ENCODE data around the gene KIF3B. TPM values are rescaled to one million over a fixed set of nuclear protein-coding genes. Genes with fewer than 3 reads are reported as not detected.
"Not testable (repeated sequence)": the region's sequence is repeated elsewhere in the genome, so short reads cannot be mapped to it uniquely, and the experiment has no call there.

The KIF3B gene
- total RNA-seq, 1 donor from 2014 or later: 15.1 TPM

DNA sequence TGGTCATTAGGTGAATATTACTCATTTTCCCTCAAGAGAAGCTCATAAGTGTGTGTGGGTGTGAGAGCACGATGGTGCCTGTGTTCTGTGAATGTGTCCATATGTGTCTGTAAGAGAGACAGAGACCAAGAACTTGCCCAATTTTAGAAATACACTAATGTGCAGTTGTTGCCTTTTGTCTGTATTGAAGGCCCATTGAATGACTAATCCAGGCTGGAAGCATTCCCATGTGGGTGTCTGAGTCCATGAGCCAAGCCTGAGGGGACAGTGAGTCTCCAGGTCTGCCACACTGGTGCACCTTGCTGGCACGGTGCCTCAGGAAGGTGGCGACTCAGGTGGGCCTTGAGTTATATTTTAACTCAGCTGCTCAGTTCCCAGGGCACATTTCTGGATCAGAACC lies 55.2 kb downstream of the KIF3B start:
- DNase-seq: no peak

DNA sequence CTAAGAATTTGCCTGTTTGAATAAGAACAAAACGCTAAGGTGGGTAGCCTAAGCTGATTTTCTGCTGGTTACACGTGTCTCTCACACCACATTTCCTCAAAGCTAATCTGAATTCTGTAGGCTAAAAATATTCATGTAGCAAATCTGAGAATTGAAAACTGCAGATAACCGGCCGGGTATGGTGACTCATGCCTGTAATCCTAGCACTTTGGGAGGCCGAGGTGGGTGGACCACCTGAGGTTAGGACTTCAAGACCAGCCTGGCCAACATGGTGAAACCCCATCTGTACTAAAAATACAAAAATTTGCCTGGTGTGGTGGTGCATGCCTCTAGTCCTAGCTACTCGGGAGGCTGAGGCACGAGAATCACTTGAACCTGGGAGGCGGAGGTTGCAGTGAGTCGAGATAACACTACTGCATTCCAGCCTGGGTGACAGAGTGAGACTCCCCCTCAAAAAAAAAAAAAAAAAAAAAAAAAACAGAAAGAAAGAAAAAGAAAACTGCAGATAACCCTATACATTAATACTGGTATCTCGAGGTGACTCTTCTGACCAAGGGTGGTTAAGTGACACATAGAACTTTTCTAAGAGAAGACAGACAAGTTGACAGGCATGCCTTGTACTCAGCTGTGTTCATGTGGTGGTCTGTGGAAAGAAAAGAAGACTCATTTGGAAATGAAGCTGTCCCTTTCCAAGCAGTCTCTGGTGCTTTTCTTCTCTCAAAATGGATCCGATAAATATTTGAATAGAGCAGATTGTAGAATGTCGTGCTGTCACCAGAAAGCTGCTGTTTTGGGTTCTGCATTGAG lies 55.9 kb downstream of the KIF3B start:
- no peak for DNase-seq

DNA sequence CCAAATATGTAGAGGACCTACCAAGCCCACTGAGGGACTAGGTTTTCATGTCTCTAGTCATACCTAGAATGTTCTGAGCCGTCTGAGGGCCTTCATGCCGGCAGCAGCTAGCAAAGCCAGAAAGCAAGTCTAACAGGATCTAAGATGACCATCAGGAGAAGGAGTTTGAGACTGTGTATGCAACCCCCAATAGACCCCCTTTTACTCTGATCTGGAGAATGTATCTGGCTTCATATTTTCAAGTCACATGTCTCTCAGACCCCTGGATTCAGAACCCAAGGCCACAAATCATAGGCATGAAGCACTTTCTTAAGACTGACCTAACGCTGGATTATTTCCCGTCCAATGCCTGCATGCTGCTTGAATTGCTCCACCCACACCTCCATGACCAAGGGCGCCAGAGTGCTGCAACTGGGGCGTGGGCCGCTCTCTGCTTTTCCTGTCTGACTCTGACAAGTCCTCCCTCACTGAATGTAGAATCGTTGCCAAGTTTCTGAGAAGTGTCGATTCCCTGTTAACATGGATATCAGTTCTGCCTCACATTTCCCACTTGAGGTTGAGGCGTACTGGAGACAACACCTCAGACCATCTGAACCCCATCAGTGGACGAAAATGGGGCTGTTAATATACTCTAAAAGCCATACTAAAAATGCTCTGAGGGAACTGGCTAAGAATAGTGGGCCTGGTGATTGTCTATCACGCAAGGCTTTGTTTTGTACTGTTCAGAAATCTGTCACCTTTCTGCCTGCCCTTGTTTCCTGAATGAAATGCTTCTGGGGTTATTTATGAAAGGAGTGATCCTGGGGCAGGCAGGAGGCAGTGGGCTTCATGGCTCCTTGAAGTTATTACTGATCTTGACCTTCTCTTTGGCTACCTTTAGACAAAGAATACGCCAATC lies 56.8 kb downstream of the KIF3B start:
- no peak for DNase-seq

DNA sequence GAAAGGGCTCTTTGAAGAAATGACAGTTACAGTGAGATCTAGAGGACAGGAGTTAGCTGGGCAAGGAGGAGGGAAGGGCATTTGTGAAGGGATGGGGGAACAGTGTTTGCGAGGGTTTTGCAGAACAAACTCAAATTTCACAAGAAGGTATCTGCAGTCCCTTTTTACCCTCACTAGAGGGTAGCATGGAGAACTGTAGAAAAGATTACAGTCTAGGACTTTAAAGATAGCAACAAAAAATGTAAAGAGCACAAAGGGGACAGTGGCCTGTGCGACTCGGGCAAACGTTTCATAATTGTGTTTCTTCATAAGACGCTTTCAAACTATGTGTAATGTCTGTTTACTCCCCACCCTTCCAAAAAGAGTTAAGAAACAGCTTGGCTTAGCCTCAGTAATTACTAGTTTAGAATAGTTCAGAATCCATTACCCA lies 59.5 kb downstream of the KIF3B start:
- no peak for DNase-seq

DNA sequence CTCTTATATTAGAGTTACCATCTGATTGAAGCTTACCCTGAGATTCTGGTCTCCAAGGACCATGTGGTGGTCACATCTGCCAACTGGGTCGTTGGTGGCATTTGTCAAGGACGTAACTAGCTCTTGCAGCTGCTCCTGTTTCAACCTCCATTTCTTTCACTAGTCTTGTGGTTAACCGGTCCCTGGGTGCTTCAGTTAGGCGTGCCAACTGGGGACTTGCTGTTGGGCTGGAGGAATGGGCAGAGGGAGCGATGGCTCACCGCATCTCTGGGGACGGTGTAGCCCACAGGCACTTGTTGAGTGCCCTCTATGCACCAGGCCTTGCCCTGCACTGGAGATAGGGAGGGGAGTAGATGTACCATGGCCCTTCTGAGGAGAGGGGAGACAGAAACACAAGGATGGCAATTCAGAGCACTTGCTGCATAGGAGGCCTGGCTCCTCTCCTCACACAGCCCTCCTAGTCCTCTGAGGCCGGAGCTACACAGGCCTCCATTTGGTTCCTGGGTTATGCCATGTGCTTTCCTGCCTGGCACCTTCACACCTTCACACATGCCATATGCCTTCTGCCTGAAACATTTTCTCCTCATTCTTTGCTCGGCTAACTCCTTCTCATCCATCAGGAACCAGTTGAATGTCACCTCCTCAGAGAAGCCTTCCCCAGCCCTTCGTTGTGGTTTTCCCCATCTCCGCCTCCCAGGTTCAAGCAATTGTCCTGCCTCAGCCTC lies 60.6 kb downstream of the KIF3B start:
- DNase-seq: no peak

DNA sequence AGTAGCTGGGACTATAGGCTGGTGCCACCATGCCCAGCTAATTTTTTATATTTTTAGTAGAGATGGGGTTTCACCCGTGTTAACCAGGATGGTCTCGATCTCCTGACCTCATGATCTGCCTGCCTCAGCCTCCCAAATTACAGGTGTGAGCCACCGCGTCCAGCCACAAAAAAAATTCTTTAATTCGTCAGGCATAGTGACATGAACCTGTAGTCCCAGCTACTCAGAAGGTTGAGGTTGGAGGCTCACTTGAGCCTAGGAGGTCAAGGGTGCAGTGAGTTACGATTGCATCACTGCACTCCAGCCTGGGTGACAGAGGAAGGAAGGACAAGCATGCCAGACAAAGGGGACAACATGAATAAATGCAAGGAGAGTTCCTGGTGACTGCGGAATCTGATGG lies 61.2 kb downstream of the KIF3B start:
- DNase-seq: no peak

DNA sequence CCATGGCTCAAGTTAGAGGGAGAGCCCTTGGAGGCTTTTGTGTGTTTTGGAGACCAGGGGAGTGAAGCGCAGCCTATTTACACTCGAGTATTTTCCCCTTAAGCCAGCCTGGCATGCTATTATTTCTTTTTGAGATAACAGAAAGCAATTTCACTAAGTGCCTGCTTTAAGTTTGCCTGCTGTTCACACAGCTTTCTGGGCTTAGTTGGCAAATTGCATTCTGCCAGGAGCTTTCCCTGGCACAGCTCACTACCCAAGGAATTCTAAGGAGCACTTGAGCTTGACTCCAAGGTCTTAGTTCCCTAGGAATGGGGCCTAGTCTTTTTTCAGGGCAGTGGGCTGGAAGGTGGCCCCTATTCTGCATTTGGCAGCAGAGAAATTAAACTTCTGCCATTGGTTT lies 61.7 kb downstream of the KIF3B start:
- DNase-seq: no peak

DNA sequence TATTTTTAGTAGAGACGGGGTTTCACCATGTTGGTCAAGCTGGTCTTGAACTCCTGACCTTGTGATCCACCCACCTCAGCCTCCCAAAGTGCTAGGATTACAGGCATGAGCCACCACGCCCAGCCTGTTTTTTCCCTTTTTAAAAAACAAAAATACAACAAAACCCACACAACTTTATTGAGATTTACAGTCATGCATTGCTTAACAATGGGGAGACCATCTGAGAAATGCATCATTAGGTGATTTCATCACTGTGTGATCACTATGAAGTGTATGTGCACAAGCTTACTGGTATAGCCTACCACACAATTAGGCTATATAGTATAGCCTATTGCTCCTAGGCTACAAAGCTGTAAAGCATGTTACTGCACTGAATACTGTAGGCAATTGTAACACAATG lies 63.6 kb downstream of the KIF3B start:
- DNase-seq: not testable (repeated sequence)

DNA sequence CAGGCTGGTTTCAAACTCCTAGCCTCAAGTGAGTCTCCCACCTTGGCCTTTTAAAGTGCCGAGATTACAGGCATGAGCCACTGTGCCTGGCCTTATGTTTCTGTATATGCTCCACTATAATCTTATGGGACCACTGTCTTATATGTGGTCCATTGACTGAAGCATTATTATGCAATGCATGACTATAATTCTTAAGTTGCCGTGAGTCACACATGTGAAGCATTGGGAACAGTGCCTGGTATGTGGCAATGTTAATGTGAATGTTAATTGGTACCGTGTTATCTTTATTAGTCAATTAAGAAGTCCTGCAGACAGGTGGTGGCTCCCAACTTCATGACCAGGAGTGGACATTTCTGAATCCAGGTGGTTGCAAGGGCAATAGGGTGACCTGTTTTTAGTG lies 66.0 kb downstream of the KIF3B start:
- no peak for DNase-seq

DNA sequence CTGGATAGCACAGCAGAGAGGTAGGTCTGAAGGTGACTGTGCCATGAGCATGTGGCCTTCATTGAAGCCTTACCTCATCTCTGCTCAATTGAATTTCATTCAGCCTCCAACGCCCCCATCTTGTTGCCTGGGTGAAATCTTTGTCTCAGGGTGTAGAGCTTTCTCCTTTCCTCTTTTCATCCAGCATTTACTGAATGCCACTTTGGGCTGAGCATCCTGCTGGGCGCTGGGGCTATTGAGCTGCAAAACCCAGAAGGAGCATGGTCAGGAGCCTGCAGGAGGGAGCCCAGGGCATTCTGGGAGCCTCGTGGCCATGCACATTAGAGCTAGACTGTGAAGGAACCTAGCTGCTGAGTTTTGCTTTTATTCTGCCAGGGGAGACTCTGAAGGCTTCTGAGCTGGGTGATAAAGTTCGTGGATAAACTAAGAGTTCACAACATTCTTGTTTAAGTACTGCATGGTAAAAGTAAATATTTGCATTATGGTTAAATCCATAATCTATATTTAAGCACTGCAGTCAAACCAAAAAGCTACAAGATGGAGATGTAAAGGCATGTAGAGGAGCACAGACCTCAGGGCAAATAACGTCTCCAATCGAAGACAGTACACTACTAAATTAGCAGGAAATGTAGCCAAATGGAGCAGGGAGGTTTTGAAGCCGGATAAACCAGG lies 67.5 kb downstream of the KIF3B start:
- no peak for DNase-seq

DNA sequence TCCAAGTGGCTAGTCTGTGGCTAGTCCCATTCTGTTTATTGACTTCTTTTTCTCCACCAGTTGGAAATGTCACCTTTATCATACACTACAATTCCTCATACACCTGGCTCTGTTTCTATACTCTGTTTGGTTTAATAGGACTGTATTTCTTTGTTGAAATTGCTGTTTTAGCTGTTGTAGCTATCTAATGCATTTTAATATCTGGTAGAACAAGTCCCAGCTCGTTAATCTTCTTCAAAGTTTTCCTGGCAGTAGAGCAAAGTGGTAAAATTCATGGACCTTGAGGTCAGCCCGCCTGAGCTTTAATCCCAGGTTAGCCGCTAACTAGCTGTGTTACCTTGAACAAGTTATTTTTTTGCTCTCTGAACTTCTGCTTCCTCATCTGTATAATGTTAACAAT lies 70.8 kb downstream of the KIF3B start:
- no peak for DNase-seq

DNA sequence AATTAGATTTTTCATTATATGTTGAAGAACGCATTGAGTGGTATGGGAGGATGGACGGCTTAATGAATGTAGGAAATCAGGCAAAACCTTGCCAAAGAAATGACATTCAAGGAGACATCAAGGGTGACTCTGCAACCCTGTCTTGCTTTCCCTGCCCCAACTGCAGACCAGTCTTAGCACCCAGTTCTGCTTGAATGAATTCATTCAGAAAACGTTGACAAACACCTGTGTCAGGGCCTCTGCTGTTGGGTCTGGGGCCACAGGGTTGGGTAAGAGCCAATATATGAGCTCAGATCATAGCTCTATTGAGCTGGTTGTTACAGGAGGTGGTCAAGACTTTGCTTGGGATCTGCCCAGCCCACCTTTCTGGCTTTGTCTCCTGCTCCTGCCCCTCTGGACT lies 73.0 kb downstream of the KIF3B start:
- no peak for DNase-seq

DNA sequence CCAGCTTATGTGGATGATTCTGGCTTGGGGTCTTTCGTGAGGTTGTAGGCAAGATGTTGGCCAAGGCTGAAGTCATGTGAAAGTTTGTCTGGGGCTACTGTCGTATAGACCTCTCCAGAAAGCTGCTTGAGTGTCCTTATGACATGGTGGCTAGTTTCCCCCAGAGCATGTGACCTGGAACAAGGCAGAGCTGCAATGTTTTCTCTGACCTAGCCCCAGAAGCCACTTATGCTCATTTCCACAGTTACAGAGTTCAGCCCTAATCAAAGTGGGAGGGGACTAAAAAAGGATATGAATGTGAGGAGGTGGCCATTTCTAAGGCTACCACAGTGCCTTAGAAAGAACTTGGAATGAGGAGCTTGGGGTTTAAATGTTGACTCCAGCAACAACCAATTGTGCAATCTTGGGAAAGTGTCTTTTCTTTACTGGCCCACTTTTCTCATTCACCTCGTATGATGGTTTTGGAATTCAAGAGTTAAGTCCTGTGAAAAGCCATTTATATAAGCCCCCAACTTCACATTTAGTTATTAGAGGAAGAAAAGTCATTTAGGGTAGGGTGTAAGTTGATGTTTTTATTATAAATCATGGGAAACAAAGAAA lies 74.8 kb downstream of the KIF3B start:
- no peak for DNase-seq

DNA sequence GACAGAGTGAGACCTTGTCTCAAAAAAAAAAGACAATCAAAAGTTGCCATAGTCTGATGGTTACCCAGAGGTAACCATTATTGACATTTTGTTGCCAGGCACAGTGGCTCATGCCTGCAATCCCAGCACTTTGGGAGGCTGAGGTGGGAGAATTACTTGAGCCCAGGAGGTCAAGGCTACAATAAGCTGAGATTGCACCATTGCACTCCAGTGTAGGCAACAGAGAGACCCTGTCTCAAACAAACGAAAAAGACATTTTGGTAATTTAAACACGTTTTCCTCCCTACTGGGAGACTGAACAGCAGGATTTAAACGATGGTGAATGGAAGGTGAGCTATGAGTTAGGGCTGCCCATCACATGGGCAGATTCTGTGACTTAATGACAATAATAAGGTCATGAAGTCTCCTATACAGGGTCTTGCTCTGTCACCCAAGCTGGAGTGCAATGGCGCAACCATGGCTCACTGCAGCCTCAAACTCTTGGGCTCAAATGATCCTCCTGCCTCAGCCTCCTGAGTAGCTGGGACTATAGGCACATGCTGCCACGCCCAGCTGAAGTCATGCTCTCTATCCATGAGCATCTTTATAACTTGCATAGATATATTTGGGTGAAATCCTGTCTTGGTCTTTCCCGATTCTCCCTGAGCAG lies 76.5 kb downstream of the KIF3B start:
- DNase-seq: no peak

DNA sequence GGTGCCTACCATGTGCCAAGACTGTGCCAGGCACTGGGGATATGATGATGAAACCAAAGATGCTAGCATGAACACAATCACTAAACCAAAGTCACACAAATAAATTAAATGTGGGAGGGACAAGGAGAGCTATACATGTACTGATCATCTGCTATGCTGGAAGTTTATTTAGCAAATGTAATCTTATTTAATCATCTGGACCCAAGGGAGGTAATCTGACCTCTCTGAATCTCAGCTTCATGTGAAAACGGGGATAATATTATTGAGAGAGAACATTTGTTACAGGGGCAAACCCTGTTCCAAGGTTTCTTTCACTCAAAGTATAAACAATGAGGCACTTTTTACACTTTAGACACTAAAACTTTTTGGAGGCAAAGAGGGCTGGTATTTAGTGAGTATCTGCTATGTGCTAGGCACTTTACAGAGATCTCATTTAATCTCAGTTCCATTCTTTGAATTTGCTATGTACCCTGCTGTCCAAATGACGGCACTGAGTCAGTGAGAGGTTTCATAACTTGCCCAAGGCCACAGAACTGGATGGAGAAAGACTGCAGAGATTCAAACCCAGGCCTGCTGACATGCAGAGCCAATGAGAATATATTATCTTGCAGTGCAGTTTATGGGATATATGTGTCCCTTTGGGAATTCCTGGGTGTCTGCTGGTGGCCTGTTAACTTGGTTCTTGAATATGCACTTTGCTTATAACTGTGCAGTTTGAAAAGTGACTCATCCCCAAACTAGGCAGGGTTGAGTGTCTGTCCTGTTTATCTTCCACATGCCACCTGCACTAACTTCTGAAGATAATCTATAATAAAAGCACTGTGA lies 77.4 kb downstream of the KIF3B start:
- no peak for DNase-seq

DNA sequence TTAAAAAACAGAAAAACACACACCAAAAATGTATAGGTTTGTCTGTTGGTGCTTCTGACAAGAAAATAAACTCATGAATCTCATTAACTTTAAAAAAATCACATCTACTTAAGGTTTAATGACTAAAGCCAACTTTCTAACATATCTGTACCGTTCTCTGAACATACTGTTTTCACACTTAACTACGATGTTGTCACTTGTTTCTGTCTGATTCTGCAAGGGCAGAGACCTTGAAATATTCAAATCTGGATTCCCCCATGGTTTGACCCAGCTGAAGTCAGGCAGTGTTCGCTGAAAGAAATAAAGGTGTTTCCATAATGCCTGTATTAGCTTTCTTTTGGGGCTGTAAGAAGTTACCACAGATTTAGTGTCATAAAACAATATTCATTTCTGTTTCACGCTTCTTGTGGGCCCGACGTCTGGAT lies 78.0 kb downstream of the KIF3B start:
- DNase-seq: no peak

DNA sequence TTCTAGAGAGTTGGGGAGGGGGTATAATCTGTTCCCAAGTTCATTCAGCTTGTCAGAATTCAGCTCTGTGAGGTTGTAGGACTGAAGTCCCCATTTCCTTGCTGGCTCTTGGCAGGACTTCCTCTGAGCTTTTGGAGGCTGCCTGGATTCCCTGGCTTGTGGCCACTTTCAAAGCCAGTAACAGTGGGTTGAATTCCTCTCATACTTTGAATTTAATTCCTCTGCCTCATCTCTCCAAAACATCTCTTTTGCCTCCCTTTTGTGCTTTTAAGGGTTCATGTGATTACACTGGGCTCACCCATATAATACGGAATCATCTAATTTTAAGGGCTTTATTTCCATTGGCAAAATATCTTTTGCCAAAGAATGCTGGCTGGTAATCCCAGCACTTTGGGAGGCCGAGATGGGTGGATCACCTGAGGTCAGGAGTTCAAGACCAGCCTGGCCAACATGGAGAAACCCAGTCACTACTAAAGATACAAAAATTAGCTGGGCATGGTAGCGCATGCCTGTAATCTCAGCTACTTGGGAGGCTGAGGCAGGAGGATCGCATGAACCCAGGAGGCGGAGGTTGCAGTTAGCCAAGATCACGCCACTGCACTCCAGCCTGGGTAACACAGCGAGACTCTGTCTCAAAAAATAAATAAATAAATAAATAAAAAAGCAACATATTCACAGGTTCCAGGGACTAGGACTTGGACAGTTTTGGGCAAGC lies 78.6 kb downstream of the KIF3B start:
- not testable (repeated sequence) for DNase-seq

DNA sequence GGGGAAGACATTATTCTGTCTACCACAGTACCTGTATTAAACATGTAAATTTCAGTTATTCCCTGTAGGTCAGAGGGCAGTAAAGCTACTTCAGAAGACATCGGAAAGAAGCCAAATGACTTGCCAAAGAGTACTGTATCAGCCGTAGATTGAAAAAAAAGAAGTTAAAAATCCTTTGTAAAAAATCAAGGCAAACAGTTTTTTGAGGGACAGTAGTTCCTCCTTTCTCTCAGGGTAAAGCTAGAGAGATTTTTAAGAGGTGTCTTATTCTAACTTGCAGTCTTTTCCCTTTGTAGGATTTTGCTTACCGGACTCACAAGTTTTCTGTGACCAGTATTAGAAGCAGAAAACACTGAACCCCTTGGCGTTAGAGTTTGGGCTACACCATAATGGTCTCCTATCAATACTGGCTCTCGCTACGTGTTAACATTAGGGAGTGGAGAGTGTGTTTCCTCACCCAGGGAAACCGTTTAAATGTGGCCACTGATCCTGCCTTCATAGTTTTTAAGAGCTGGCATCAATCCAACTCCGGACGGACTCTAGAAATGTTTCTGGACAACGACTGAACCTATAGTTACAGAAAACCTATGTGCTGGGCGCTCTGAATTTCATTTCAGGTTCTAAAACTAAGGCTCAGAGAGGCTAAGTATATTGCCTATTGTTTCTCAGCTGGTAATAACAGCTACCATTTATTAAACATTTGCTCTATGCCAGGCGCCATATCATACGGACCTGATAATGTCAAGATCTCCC lies 79.3 kb downstream of the KIF3B start:
- DNase-seq: no peak

DNA sequence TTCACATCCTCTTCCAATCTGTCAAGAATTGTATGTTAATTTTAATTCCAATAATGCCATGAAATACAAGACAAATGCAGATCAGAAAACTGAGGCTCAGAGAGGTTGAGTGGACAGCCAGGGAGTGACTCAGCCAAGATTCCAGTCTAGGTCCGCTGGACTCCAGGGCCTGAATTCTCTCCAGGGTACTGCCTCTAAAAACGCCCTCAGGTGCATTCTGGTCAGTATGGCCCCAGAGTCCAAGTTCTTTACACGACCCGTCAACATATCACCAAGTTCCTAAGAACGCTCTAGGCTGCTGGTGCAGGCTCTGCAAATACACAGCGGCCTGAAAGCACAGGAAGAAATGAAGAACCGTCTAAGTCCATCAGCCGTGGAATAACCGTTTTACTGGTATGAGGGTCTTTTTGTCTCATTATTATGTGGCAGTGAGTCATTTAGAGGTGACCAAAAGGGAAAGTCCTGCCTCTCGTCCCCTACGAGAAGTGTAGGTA lies 80.0 kb downstream of the KIF3B start:
- no peak for DNase-seq
